HG03095 (cell line): ENCODE results near the gene FGF21.
A peak's percentile ranks its signal among the peaks of the same experiment; 100 is the strongest.
"Not testable (repeated sequence)": the region's sequence is repeated elsewhere in the genome, so short reads cannot be mapped to it uniquely, and the experiment has no call there.

Source experiments
- ATAC-seq: cut with Tn5 transposase; IDR thresholded peaks from one replicate; pipeline ENCODE4 v1.9.1; 2021; ENCODE audit warnings: moderate library complexity; ENCODE audit not compliant: unreplicated experiment

FGF21 gene

DNA sequence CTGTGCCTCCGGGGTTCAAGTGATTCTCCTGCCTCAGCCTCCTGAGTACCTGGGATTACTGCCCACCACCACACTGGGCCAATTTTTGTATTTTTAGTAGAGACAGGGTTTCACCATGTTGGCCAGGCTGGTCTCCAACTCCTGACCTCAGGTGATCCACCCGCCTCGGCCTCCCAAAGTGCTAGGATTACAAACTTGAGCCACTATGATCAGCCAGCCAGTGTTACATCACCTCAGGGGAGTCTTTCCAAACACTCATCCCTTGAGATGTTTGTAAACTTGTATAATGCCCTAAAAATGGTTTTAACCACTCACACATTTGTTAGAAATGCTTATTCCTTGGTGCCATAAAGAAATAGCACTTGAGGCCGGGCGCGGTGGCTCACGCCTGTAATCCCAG lies 31.1 kb downstream of the FGF21 start:
- ATAC-seq: not testable (repeated sequence)

DNA sequence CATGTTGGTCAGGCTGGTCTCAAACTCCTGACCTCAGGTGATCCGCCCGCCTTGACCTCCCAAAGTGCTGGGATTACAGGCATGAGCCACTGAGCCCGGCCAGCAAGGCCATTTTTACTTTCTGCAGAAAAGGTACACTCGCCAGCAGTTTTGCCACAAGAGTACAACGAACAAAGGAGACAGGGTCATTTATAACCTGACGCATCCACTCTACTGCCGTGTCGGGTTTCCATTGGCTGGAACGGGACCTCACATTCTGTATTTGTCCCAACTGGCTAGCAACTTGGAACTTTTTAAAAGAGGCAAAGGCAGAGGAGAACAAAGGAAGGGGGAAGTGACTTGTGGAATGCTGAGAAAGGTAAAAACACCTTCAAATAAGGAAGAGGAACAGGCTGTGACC lies 32.0 kb downstream of the FGF21 start:
- ATAC-seq: not testable (repeated sequence)

- ATAC-seq: no peak
Measured at GRCh38 chr19:48793271-48793670, 37.9 kb downstream of the FGF21 start.

DNA sequence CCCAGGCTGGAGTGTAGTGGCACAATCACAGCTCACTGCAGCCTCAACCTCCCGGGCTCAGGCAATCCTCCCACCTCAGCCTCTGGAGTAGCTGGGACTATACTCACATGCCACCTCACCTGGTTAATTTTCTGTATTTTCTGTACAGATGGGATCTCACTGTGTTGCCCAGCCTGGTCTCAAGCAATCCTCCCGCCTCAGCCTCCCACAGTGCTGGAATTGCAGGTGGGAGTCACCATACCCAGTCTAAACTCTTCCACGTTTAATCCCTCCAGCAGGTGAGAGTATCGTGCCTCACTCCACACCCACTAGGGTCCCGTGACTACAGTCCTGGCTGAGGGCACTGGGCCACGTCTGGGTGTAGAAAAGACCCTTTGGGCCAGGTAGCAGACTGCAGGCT lies 39.0 kb downstream of the FGF21 start:
- no peak for ATAC-seq

DNA sequence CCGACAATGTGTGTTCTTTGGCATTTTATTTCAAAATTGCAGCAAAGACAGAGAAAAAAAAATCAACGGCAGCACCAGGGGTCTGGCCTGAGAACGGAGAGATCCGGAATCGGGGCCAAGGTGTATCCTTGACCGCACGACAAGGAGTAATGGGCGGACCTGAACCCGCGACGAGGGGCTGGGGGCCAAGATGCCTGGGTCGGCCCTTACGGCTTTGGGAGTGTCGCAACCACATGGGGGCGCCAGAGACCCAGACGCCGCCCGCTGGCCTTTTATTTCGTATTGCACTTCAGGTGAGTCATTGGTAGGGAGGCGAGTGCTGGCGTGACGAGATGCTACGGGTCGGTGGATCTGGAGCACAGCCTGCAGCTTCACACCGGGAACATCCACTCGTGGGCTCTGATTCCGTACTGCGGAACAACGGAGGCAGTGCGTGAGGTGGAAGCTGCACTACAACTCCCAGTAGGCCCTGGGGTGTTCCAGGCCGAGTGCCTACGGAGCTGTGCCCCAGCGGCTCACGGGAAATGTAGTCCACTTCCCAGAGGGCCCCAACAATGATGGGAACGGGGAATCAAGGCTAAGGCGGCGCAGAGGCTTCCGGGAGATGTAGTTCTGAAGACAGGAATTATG lies 39.8 kb downstream of the FGF21 start:
- ATAC-seq: peak; percentile 57

DNA sequence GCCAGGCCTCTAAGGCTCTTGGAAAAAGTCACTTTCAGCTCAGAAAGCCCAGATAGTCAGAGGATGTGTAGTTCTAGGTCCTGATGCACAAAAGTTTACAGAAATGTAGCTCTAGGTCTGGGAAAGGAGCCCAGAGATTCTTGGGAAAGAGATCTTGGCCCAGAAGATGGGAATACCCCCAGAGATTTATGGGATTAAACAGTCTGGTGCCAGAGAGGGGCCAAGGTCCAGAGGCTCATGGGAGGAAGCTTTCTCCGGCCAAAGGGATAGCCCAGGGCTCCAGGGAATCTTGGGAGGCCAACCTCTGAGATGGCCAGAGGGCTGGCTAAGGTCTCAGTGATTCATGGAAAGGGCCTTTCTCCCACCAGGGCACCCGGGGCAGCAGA lies 40.4 kb downstream of the FGF21 start:
- ATAC-seq: no peak

GRCh38 chr19:48796298-48797083 lies 41.2 kb downstream of the FGF21 start:
- no peak for ATAC-seq

DNA sequence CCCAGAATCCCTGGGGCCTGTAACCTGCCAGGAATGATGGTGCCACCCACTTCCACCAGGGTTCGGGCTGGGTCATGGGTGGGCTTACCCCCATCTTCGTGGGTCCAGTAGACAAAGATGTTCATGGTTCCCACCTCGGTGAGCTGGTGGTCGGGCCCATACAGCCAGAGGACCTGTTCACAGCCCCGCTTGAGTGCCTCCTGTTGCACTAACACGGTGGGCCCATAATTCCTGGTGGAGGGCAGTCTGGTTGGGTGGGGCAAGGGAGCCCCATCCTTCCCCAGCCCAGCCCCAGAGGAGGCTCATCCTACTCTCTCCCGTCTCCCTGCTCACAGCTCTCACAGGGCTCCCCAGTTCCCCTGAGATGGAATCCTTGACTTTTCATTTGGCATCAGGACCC lies 41.8 kb downstream of the FGF21 start:
- no peak for ATAC-seq

DNA sequence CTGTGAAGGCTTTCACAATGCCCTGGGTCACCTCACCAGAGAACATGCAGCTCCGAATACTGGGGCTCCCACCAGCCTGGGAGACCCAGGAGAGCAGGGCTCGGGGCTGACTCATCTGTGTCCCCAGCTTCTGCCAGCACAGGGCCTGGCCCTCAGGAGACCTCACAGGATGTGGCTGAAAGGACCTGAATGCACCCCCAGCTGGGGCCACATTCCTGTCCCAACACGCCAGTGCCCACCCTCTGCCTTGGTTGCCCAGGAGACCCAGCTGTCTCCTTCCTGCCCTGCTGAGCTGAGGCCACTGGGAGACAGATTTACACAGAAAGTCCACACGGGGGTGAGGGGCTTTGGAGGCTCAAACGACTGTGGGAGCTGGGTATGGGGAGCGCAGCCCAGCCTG lies 43.6 kb downstream of the FGF21 start:
- no peak for ATAC-seq

DNA sequence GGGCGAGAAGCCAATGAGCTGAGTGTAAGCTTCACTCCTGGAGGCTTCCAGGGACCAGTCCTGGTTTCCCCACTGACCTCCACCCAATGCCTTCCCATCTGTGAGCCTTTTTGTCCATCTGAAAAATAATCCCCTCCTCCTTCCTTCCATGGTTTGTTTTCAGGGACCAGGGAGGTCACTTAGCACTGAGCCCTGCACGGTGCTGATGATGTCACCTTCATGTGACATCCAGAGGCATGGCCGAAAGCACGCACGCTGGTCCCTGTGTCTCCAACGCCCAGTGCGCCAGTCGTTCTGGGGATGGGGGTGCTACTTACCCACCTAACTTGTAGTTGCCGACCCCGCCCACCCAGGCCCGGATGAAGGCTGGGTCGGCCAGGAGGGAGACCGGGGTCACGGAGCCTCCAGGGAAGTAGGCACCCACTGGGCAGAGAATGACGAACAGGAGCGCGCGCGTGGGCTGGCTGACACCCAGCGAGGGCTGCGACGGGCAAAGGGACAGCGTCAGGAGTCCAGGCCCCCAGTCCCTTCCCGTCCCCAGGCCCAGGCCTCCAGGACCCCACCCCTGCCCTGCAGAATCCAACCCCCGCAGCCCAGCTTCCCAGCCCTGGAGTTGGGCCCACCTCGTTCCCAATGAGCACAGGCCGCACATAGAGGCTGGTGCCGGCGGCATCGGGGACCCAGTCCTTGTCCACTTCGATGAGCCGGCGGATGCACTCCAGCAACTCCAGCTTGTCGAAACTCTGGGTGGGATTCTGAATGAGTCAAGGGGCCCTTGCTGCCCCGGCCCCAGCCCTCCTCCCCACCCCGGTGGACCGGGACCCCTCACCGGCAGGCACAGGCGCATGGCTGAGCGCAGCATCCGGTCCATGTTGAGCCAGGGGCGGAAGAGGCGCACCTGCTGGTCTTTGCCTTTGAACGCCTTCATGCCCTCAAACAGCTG lies 44.3 kb downstream of the FGF21 start:
- no peak for ATAC-seq

GRCh38 chr19:48802623-48803022 lies 47.3 kb downstream of the FGF21 start:
- ATAC-seq: no peak

- no peak for ATAC-seq
Measured at GRCh38 chr19:48804496-48804895, 49.2 kb downstream of the FGF21 start.

DNA sequence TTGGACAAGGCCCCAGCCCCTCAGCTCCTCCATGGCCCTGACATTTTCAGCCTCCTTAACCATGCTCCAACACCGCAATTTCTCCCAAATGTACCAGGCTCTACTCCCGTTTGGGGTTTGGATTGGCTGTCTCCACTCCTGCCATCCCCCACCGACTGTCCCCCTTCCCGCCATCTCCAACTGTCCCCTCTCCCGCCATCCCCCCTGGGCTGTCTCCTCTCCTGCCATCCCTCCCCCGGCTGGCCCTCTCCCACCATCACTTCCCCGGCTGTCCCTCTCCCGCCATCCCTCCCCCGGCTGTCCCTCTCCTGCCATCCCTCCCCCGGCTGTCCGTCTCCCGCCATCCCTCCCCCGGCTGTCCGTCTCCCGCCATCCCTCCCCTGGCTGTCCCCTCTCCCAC lies 50.1 kb downstream of the FGF21 start:
- no peak for ATAC-seq

- ATAC-seq: no peak
Measured at GRCh38 chr19:48806518-48806817, 51.1 kb downstream of the FGF21 start.

DNA sequence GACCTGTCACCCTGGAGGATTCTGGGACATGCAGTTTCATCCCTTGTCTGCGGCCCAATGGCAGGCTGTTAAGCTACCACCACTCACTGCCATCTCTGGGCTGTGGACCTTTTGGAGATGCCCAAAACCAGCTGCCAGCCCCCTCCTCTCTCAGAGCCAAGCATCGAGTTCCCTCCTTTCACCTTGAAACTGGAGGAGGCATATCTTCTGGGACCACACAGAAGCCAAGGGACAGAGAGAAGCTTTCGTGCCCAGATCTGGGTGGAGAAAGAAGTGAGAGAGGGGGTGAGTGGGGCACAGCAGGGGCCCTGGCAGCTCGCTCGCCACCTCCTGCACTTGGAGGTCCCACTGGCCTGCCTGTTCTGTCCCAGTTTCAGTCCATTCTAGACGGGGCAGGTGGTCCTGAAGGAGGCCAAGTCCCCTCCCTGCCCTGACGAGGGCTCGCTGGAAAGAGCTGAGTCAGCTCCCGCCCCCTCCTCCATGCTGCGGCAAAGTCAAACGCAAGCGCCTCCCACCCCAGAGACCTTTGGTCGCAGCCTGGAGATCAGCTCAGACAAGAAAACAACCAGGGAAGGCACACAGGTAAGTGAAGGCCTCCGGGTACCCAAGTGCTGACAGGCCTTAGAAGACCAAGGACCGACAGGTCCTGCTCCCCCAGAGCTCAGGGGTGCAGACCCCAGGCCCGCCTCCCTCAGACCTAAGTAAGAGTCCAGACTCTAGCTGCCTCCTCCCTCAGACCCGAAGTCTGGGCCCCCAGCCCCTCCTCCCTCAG lies 51.7 kb downstream of the FGF21 start:
- no peak for ATAC-seq

DNA sequence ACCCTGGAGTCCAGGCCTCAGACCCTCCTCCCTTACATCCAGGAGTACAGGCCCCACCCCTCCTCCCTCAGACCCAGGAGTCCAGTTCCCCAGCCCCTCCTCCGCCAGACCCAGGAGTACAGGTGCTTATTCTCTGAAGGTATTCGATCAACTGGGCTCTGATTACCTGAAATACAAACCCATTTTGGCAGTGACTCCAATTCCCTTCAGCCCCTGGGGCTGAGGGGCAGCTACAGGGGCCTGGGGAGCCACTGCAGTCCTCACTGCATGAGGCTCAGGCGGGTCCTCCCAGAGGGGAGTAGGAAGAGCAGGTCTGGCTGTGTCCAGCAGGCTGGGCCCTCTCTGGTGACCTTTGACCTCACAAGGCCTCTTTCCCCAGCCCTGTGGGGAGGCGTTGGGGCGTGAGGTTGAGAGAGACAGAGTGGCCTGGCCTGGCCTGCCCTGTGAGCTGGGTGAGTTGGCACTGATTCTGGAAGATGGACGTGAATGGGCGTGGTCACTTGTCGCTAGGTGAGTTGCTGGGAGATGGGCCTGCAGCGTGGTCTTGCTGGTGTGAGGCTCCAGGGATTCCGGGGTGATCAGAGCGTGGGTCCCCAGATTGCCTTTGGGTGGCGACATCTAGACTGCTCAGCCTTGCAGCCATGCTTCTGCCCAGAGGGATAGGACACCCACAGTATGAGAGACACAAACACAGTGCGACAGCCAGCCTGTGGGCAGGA lies 52.4 kb downstream of the FGF21 start:
- ATAC-seq: no peak
